Mammary epithelial cell (primary cell): ENCODE measurements around the gene ZNHIT1.

Experiments
- EZH2 ChIP-seq: IDR thresholded peaks from 2 replicates; pipeline ENCODE4 v1.6.1; 2012; ENCODE audit warnings: low read length, inconsistent platforms, borderline replicate concordance
- TF ChIP-seq, protein P1 (sequence below), 2 donors: IDR thresholded peaks in 1 of 2; conservative IDR thresholded peaks in 1 of 2; 2 replicates each; pipeline ENCODE4 v1.5.1; 2011 to 2012; ENCODE audit warnings: inconsistent platforms in 2 of 2, low read length in 2 of 2, mild to moderate bottlenecking in 2 of 2, control low read depth in 1 of 2, low read depth in 1 of 2; ENCODE audit not compliant: insufficient read depth in 1 of 2; ENCODE audit errors: extremely low read depth in 1 of 2

DNA sequence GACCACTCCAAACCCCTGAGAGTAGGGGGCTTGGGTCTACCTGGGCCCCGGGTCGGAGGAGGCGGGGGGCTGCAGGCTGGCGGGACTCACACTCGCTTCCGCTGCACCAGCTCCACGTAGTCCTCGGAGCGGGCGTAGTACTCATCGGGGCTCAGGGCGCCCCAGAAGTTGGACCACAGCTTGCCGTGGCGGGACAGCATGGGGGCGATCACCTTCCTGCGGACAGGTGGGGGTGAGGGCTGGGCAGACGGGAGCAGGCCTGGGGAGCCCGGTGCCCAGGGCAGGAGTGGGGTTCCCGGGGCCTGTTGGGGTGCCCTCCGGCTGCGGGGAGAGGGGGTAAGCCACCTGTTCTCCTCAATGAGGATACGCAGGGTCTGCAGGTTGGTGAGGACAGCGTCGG lies 6.5 kb upstream of the ZNHIT1 start:
- TF ChIP-seq, protein P1, sequence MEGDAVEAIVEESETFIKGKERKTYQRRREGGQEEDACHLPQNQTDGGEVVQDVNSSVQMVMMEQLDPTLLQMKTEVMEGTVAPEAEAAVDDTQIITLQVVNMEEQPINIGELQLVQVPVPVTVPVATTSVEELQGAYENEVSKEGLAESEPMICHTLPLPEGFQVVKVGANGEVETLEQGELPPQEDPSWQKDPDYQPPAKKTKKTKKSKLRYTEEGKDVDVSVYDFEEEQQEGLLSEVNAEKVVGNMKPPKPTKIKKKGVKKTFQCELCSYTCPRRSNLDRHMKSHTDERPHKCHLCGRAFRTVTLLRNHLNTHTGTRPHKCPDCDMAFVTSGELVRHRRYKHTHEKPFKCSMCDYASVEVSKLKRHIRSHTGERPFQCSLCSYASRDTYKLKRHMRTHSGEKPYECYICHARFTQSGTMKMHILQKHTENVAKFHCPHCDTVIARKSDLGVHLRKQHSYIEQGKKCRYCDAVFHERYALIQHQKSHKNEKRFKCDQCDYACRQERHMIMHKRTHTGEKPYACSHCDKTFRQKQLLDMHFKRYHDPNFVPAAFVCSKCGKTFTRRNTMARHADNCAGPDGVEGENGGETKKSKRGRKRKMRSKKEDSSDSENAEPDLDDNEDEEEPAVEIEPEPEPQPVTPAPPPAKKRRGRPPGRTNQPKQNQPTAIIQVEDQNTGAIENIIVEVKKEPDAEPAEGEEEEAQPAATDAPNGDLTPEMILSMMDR (conservative IDR thresholded peaks at IDR 0.05 in 1 of 2, IDR thresholded peaks at IDR 0.05 in 1 of 2; ENCODE audit: extremely low read depth in 1 of 2, insufficient read depth in 1 of 2, low read depth in 1 of 2, low read length in 2 of 2), result no peak
- TF ChIP-seq EZH2, result no peak
